Endothelial cell of umbilical vein (primary cell): ENCODE data around the gene PHACTR2.

Experiments
- CTCF ChIP-seq, 2 donors: IDR thresholded peaks; 1 replicate in 1 of 2; 2 replicates in 1 of 2; pipeline ENCODE4 v1.5.1; 2011; ENCODE audit warnings: low read length in 2 of 2, mild to moderate bottlenecking in 2 of 2, moderate library complexity in 2 of 2, control low read depth in 1 of 2, inconsistent platforms in 1 of 2, low read depth in 1 of 2; ENCODE audit not compliant: insufficient read depth in 1 of 2; ENCODE audit errors: extremely low read depth in 1 of 2
- POLR2A ChIP-seq: IDR thresholded peaks from 2 replicates; pipeline ENCODE4 v1.6.1; 2012; ENCODE audit warnings: low read depth, mild to moderate bottlenecking, control low read depth, low read length

- no peak for TF ChIP-seq POLR2A
- TF ChIP-seq CTCF (IDR thresholded peaks at IDR 0.05; ENCODE audit: extremely low read depth in 1 of 2, insufficient read depth in 1 of 2, low read depth in 1 of 2, low read length in 2 of 2) = no peak
These were observed 5.0 kb downstream of the PHACTR2 start for GRCh38 chr6:143682805-143683204.
